ENCODE data around the gene RBMS3. TPM values are rescaled to one million over a fixed set of nuclear protein-coding genes. Genes with fewer than 3 reads are reported as not detected.
"Not testable (repeated sequence)": the region's sequence is repeated elsewhere in the genome, so short reads cannot be mapped to it uniquely, and the experiment has no call there.

Gene RBMS3
- total RNA-seq, 1 donor from 2014 or later: 0.73 TPM

- intact Hi-C loops (cut with micrococcal nuclease): no loop called here
These were observed 30.0 kb downstream of the RBMS3 start for GRCh38 chr3:29310865-29311264.

- intact Hi-C loops (cut with micrococcal nuclease): no loop called here
These were observed 30.9 kb downstream of the RBMS3 start for GRCh38 chr3:29311795-29312194.

GRCh38 chr3:29312395-29312794, 31.5 kb downstream of the RBMS3 start:
- intact Hi-C loops (cut with micrococcal nuclease): no loop called here

GRCh38 chr3:29312960-29313452, 32.1 kb downstream of the RBMS3 start:
- intact Hi-C loops (cut with micrococcal nuclease): no loop called here

GRCh38 chr3:29313981-29314726, 33.3 kb downstream of the RBMS3 start:
- intact Hi-C loops (cut with micrococcal nuclease): no loop called here

GRCh38 chr3:29314727-29315088, 33.8 kb downstream of the RBMS3 start:
- intact Hi-C loops (cut with micrococcal nuclease): no loop called here

- intact Hi-C loops (cut with micrococcal nuclease): no loop called here
These were observed 36.8 kb downstream of the RBMS3 start for GRCh38 chr3:29317659-29318173.

- intact Hi-C loops (cut with micrococcal nuclease): no loop called here
These were observed 37.4 kb downstream of the RBMS3 start for GRCh38 chr3:29318251-29318650.

GRCh38 chr3:29319262-29319661, 38.4 kb downstream of the RBMS3 start:
- intact Hi-C loops (cut with micrococcal nuclease): no loop called here

- intact Hi-C loops (cut with micrococcal nuclease): no loop called here
These were observed 38.9 kb downstream of the RBMS3 start for GRCh38 chr3:29319798-29320197.

GRCh38 chr3:29322586-29322985, 41.7 kb downstream of the RBMS3 start:
- intact Hi-C loops (cut with micrococcal nuclease): no loop called here

- intact Hi-C loops (cut with micrococcal nuclease): no loop called here
These were observed 43.3 kb downstream of the RBMS3 start for GRCh38 chr3:29324180-29324651.

- intact Hi-C loops (cut with micrococcal nuclease): not testable (repeated sequence)
These were observed 45.7 kb downstream of the RBMS3 start for GRCh38 chr3:29326540-29326939.

GRCh38 chr3:29329986-29330890, 49.4 kb downstream of the RBMS3 start:
- intact Hi-C loops (cut with micrococcal nuclease): no loop called here

GRCh38 chr3:29331035-29331434, 50.2 kb downstream of the RBMS3 start:
- intact Hi-C loops (cut with micrococcal nuclease): no loop called here

- intact Hi-C loops (cut with micrococcal nuclease): no loop called here
These were observed 50.8 kb downstream of the RBMS3 start for GRCh38 chr3:29331456-29332194.

GRCh38 chr3:29332195-29332637, 51.3 kb downstream of the RBMS3 start:
- intact Hi-C loops (cut with micrococcal nuclease): no loop called here

GRCh38 chr3:29333576-29333975, 52.7 kb downstream of the RBMS3 start:
- intact Hi-C loops (cut with micrococcal nuclease): no loop called here

GRCh38 chr3:29334706-29335105, 53.8 kb downstream of the RBMS3 start:
- intact Hi-C loops (cut with micrococcal nuclease): no loop called here

- intact Hi-C loops (cut with micrococcal nuclease): no loop called here
These were observed 54.6 kb downstream of the RBMS3 start for GRCh38 chr3:29335438-29335837.

- intact Hi-C loops (cut with micrococcal nuclease): no loop called here
These were observed 55.1 kb downstream of the RBMS3 start for GRCh38 chr3:29335943-29336342.
